Kidney glomerular epithelial cell (primary cell): Measurements from ENCODE around the gene IL13RA2.

Experiments
- DNase-seq: peaks from one replicate; lab custom pipeline; 2025; lab: John Stamatoyannopoulos, UW

Gene IL13RA2

DNA sequence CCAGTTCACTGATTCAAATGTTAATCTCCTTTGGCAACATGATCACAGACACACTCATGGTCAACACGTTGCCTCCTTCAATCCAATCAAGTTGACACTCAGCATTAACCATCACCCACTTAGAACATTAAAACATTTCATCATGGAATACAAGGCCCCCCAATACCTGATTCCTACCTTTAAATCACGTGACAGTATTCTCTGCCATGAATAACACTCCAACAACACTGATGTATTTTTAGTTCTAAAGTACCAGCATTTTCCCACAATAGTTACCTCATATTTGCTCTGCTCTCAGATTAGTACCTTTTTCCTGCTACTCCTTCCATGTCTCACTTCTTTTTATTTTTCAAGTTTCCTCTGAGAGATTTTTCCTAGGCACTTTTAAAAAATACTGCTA lies 19.6 kb downstream of the IL13RA2 start:
- DNase-seq: no peak

DNA sequence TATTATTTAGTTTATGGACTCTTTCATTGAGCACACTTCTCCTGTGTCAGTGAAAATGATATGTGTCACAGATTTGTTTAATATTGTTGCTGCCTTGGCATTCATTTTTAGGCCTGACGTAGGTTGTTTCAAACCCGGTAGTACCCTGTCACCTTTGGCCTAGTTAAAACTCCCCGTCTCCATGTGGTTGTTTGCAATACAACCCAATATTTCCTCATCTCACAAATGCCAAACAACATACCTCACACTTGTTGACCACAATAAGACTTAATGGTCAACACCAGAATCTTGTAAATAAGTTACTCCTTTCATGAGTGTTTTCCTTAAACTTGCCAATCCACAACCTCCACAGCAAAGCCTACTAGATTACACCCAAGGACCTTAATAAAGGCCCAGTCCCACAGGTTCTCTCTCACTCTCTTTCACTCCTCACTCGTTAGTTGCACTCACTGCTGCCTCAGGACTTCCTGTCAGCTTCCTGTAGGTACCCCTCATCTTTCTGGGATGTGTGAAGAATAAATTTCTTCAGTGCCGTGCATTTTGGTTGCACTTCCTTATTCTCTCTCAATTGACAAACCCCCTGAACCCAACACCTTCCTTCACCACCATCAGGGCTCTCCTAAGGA lies 31.3 kb downstream of the IL13RA2 start:
- DNase-seq: no peak

GRCh38 chrX:114976292-114976691 lies 41.1 kb downstream of the IL13RA2 start:
- DNase-seq: no peak

- no peak for DNase-seq
Measured at GRCh38 chrX:114973013-114973412, 44.4 kb downstream of the IL13RA2 start.

DNA sequence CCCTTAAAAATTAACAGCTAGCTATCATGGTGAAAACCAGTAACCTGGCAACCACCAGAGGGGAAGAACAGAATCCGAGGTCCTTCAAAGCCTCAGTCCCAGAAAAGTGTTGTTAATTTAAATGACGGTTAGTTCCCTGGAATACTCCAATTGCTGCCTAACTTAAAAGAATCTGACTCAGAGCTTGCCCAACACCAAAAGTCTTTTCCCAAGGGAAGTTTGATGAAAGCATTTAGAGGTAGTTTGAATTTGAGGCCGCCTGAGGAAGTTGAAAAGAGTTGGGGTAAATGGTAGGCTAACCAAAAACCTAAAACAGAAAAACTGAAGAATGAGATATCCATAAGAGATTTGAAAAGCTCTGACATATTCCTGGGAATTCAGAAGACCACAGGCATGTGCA lies 46.6 kb downstream of the IL13RA2 start:
- DNase-seq: no peak

DNA sequence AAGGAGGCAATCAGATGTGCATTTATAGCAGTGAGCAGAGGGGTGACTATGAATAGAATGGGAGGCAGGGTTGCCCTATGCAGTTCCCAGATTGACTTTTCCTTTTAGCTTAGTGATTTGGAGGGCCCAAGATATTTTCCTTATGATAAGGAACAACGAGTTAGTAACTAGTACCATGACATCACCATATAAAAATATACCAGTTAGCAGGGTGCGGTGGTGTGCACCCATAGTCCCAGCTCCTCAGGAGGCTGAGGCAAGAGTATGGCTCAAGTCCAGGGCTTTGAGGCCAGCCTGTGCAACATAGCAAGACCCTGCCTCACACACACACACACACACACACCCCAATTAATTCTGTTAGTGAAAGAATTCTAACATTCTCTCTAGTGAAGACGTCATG lies 53.0 kb downstream of the IL13RA2 start:
- DNase-seq: no peak

DNA sequence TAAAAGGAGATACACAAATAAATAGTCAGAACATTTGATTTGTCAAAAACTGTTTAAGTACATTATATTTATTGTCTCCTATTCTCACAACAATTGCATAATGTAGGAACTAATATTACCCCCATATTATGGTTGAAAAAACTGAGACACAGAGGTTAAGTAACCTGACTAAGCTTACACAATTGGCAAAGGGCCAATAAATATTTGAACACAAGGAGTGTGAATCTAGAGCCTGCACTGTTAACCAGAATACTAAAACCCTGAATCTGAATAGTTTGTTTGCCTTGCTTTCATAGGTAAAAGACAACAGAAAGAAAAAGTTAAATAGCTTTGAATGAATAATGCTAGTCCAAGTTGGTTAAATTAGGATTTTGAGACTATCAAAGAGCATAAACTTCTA lies 55.2 kb downstream of the IL13RA2 start:
- DNase-seq: no peak

- DNase-seq: no peak
Measured at GRCh38 chrX:114959729-114960128, 57.7 kb downstream of the IL13RA2 start.
